Endodermal cell (in vitro differentiated cells): ENCODE results near the gene COX14. TPM values are rescaled to one million over a fixed set of nuclear protein-coding genes. Genes with fewer than 3 reads are reported as not detected.
A peak's percentile ranks its signal among the peaks of the same experiment; 100 is the strongest.

Source experiments
- DNase-seq: peaks from one replicate; pipeline ENCODE4 v3.0.0-alpha.2; 2017
- H3K27ac ChIP-seq: 2 replicates; pipeline ENCODE4 v1.5.1; 2013; ENCODE audit warnings: mild to moderate bottlenecking, low read depth, low read length, moderate library complexity
- H3K27me3 ChIP-seq: 2 replicates; pipeline ENCODE4 v1.6.1; 2013; ENCODE audit warnings: mild to moderate bottlenecking, low read length, moderate library complexity; ENCODE audit not compliant: insufficient read depth, control insufficient read depth, poor library complexity, severe bottlenecking
- H3K36me3 ChIP-seq: 2 replicates; pipeline ENCODE4 v1.7.0; 2013; ENCODE audit warnings: mild to moderate bottlenecking, low read length, moderate library complexity; ENCODE audit not compliant: control insufficient read depth, insufficient read depth
- H3K4me1 ChIP-seq: one replicate; pipeline ENCODE4 v1.7.0; 2013; ENCODE audit warnings: low read length; ENCODE audit not compliant: control insufficient read depth, insufficient read depth
- H3K4me3 ChIP-seq: 2 replicates; pipeline ENCODE4 v1.5.1; 2013; ENCODE audit warnings: mild to moderate bottlenecking, low read length, moderate library complexity
- H3K9ac ChIP-seq: 2 replicates; pipeline ENCODE4 v1.6.1; 2013; ENCODE audit warnings: mild to moderate bottlenecking, low read length, moderate library complexity; ENCODE audit not compliant: poor library complexity, severe bottlenecking; ENCODE audit errors: extremely low read depth
- H3K9me3 ChIP-seq: 2 replicates; pipeline ENCODE4 v1.6.1; 2013; ENCODE audit warnings: mild to moderate bottlenecking, low read length, moderate library complexity; ENCODE audit not compliant: control insufficient read depth
- H3K27ac Mint-ChIP-seq: 2 replicates; pipeline ENCODE4 v1.8.0; 2020; ENCODE audit warnings: mixed read lengths
- H3K27me3 Mint-ChIP-seq: 2 replicates; pipeline ENCODE4 v1.8.0; 2021; ENCODE audit warnings: mild to moderate bottlenecking, mixed read lengths; ENCODE audit not compliant: insufficient read depth
- H3K36me3 Mint-ChIP-seq: 2 replicates; pipeline ENCODE4 v1.8.0; 2020; ENCODE audit warnings: low read depth, mixed read lengths
- H3K4me1 Mint-ChIP-seq: 2 replicates; pipeline ENCODE4 v1.8.0; 2020; ENCODE audit warnings: mixed read lengths
- H3K4me3 Mint-ChIP-seq: 2 replicates; pipeline ENCODE4 v1.8.0; 2020; ENCODE audit warnings: mild to moderate bottlenecking, moderate library complexity, mixed read lengths
- H3K9me3 Mint-ChIP-seq: 2 replicates; pipeline ENCODE4 v1.8.0; 2020; ENCODE audit warnings: mild to moderate bottlenecking, mixed read lengths
- WGBS, 2 experiments: methylation state at CpG; one replicate each; pipeline versions ENCODE4 v1.1.5 to v1.1.7; 2013; ENCODE audit warnings: missing lambda C conversion rate in 2 of 2, mixed read lengths in 1 of 2; ENCODE audit not compliant: insufficient coverage in 1 of 2, insufficient read length in 1 of 2; 5-methylcytosine and 5-hydroxymethylcytosine counted together
- total RNA-seq, 2 donors: library from RNA; stranded (reverse); fragmentation: NEBNext Ultra II Directional in 1 of 2; extraction: Animal tissue kit (Norgen Biotek cat#: 25700) in 1 of 2; gene quantifications; 2 replicates in 1 of 2; 3 replicates in 1 of 2; pipeline ENCODE4 v1.2.1, GENCODE V29; 2021
- TF ChIP-seq, protein P1 (sequence below): fragments of 200-600 bp; sonication (generic); conservative IDR thresholded peaks from 2 replicates; pipeline ENCODE4 v1.5.0; 2021; ENCODE audit warnings: antibody characterized with exemption, mild to moderate bottlenecking

The COX14 gene
- total RNA-seq, 2 donors from 2014 or later: 26.0 to 26.7 TPM

DNA sequence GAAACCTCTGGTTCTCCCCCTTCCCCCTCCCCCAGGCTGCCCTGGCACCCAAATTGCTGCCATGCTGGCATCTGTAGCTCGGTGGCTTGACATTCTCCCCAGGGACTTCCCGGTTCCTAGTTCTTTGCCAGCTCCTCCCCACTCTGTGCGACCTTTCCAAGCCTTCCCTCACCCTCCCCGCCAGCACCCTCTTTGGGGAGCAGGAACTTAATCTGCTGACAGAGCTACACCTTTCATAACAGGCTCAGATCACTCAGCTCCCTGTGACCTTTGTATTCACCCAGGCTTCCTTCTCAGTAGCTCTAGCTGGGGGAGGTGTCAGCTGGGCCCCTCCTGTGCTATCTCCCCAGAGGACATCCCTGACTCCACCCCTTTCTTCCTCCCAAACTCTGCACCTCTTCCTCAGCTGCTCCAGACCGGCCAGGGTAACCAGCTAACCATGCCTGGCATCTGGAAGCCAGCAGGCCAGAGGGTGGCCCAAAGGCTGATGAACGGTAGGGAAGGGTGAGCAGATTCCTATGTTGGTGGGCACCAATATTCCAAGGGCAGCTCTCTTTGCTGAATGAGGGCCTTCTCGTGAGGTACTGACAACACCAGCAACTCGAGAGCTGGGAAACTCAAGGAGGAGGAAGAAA lies 1.8 kb upstream of the COX14 start:
- Mint-ChIP-seq H3K9me3 (no peaks in the 10 kb centered on the region), H3K27ac (peak overlapping the region; percentile 78), H3K36me3 (no peaks in the 10 kb centered on the region), H3K4me1 (peaks cover 20% of the 10 kb centered on the region), H3K27me3 (peaks cover 2% of the 10 kb centered on the region), H3K4me3 (peak overlapping the region; percentile 22)
- Histone ChIP-seq H3K36me3 (no peaks in the 10 kb centered on the region), H3K27ac (no peak overlapping the region), H3K9me3 (no peaks in the 10 kb centered on the region), H3K4me1 (peaks cover 18% of the 10 kb centered on the region), H3K4me3 (no peak overlapping the region), H3K27me3 (no peaks in the 10 kb centered on the region), H3K9ac (no peak overlapping the region)
- 62 to 89% methylated on average over 3 to 8 of the region's 8 CpGs for WGBS, 2 experiments
- TF ChIP-seq, protein P1, sequence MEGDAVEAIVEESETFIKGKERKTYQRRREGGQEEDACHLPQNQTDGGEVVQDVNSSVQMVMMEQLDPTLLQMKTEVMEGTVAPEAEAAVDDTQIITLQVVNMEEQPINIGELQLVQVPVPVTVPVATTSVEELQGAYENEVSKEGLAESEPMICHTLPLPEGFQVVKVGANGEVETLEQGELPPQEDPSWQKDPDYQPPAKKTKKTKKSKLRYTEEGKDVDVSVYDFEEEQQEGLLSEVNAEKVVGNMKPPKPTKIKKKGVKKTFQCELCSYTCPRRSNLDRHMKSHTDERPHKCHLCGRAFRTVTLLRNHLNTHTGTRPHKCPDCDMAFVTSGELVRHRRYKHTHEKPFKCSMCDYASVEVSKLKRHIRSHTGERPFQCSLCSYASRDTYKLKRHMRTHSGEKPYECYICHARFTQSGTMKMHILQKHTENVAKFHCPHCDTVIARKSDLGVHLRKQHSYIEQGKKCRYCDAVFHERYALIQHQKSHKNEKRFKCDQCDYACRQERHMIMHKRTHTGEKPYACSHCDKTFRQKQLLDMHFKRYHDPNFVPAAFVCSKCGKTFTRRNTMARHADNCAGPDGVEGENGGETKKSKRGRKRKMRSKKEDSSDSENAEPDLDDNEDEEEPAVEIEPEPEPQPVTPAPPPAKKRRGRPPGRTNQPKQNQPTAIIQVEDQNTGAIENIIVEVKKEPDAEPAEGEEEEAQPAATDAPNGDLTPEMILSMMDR: no peak
- DNase-seq: no peak

DNA sequence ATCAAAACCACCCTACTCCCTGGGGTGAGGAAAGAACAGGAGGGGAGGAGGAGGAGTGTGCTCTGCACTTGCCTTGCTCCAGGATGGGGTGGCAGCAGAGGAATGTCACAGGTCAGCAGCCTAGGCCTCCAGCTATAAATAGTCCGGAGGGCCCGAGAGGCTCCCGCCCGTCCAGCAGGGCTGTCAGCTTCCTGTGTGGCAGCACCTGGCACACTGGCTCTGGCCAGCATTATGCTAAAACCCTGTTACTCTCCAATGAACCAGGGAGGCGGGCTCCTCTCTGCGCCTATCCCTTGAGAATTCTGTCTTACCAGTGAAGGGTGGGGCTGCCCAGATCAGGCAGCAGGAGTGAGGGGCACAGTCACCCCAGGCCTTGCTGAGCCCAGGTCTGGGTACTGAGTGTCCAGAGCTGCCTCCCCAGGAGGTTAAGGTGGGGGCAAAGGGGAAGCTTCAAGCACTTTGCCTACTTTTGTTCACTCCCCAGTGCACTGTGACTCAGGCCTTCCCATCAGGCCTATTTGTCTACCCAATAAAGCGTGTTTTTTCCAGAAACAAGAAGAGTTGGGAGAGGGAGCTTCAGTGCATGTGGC lies 1.2 kb upstream of the COX14 start:
- H3K27me3 ChIP-seq: no peaks in the 10 kb centered on the region
- no peak overlapping the region for H3K4me3 ChIP-seq
- no peaks in the 10 kb centered on the region for H3K9me3 Mint-ChIP-seq
- H3K36me3 ChIP-seq: peaks cover 5% of the 10 kb centered on the region
- peak; percentile 92 for DNase-seq
- no peak overlapping the region for H3K9ac ChIP-seq
- TF ChIP-seq, protein P1: no peak
- H3K36me3 Mint-ChIP-seq: peaks cover 4% of the 10 kb centered on the region
- peaks cover 20% of the 10 kb centered on the region for H3K4me1 Mint-ChIP-seq
- 56 to 75% methylated on average over 4 to 7 of the region's 7 CpGs for WGBS, 2 experiments
- H3K9me3 ChIP-seq: no peaks in the 10 kb centered on the region
- peak overlapping the region; percentile 85 for H3K27ac Mint-ChIP-seq
- no peak overlapping the region for H3K27ac ChIP-seq
- peak overlapping the region; percentile 92 for H3K4me3 Mint-ChIP-seq
- H3K4me1 ChIP-seq: peaks cover 18% of the 10 kb centered on the region
- H3K27me3 Mint-ChIP-seq: peaks cover 2% of the 10 kb centered on the region

DNA sequence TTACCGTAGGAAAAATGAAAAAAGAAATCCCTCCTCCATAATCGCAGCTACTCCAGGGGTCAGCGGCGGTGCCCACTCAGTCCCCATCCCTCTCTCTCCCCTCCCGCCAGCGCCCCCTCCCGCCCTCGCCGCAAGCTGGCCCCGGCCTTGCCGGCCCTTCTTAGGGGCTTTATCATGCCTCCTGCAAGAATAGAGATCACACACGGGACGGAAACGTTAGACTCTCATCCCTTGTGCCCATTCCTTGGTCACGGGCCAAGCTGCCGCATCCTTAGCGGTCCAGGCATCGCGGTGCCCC lies 692 bp upstream of the COX14 start:
- Mint-ChIP-seq H3K4me1 (peaks cover 20% of the 10 kb centered on the region), H3K27ac (peak overlapping the region; percentile 85), H3K36me3 (peaks cover 7% of the 10 kb centered on the region), H3K4me3 (peak overlapping the region; percentile 92), H3K9me3 (no peaks in the 10 kb centered on the region), H3K27me3 (no peaks in the 10 kb centered on the region)
- TF ChIP-seq, protein P1: no peak
- Histone ChIP-seq H3K27ac (no peak overlapping the region), H3K9me3 (no peaks in the 10 kb centered on the region), H3K4me3 (no peak overlapping the region), H3K27me3 (no peaks in the 10 kb centered on the region), H3K9ac (no peak overlapping the region), H3K36me3 (peaks cover 5% of the 10 kb centered on the region), H3K4me1 (peaks cover 18% of the 10 kb centered on the region)
- no peak for DNase-seq
- WGBS, 2 experiments: 1 to 11% methylated on average over 8 to 19 of the region's 19 CpGs
